ENCODE results near the gene SDK2. TPM values are rescaled to one million over a fixed set of nuclear protein-coding genes. Genes with fewer than 3 reads are reported as not detected.

SDK2 gene
- total and polyA plus RNA-seq, 2 of the 4 experiments (the other 2 are of a cell fraction): under 0.01 to 0.03 TPM

DNA sequence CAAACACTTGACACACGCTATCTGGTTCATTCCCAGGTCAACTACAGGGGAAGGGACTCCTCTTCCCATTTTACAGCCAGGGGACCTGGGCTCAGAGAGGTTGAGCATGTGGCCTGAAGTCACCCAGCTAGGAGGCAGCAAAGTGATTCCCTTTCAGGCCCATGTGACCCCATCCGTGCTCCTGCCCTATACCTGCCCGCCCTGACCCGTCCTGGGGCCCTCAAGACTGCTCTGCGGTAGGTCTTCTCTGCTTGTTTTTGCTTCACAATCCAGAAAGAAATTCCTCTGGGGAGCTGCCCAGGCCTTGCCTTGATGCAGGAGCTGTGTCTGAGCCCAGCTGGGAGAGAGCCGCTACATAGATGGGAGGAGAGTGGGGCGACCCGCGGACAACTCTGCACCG lies 161.4 kb downstream of the SDK2 start:
- Histone ChIP-seq H3K9ac (ENCODE audit: low read depth, low read length) (no peak overlapping the region), H3K4me2 (ENCODE audit: low read depth, low read length) (no peak overlapping the region), H4K8ac (ENCODE audit: low read depth in 2 of 2, low read length in 2 of 2) (no peak overlapping the region), H3K9me1 (ENCODE audit: insufficient read depth, low read length) (no peaks in the 10 kb centered on the region), H3K18ac (ENCODE audit: low read depth, low read length) (no peak overlapping the region), H2AK5ac (ENCODE audit: low read depth, low read length) (no peak overlapping the region), H4K91ac (ENCODE audit: insufficient read depth, low read depth, low read length) (no peak overlapping the region), H3K4me3 (ENCODE audit: insufficient read depth, low read depth, low read length) (no peak overlapping the region), H2BK5ac (ENCODE audit: low read depth, low read length, poor library complexity, severe bottlenecking) (no peak overlapping the region), H3K79me1 (ENCODE audit: low read depth in 1 of 2, low read length in 2 of 2) (no peaks in the 10 kb centered on the region), H3K23ac (ENCODE audit: low read depth, low read length) (no peak overlapping the region), H3K9me3 (ENCODE audit: control insufficient read depth, insufficient read depth, low read length) (peaks cover 13% of the 10 kb centered on the region), H2BK15ac (ENCODE audit: low read depth, low read length) (no peak overlapping the region), H3K4me1 (ENCODE audit: control insufficient read depth, insufficient read depth, low read length) (no peaks in the 10 kb centered on the region), H3K56ac (ENCODE audit: extremely low read depth, insufficient read depth, low read length) (no peak overlapping the region), H2AFZ (replicated peaks; ENCODE audit: low read length, poor library complexity) (no peak overlapping the region), H3K4ac (ENCODE audit: low read depth, low read length) (no peak overlapping the region), H3K14ac (replicated peaks; ENCODE audit: low read depth, low read length) (no peak overlapping the region), H3K27ac (ENCODE audit: insufficient read depth, low read length) (no peak overlapping the region), H4K20me1 (ENCODE audit: insufficient read depth, low read length) (no peaks in the 10 kb centered on the region), H4K5ac (ENCODE audit: low read depth, low read length) (no peak overlapping the region), H2AK9ac (replicated peaks; ENCODE audit: low read depth, low read length, poor library complexity) (no peak overlapping the region), H2BK120ac (ENCODE audit: low read depth, low read length) (no peak overlapping the region), H3K27me3 (ENCODE audit: control insufficient read depth, insufficient read depth, low read length) (no peaks in the 10 kb centered on the region; the same call in 1 of the 2 replicates), H3K36me3 (ENCODE audit: control insufficient read depth, insufficient read depth, low read length) (no peaks in the 10 kb centered on the region), H2BK20ac (ENCODE audit: low read depth, low read length) (no peak overlapping the region)
- in situ Hi-C loops (cut with MboI; ENCODE audit: low sequenced_read_pairs): no loop called here
- ATAC-seq (ENCODE audit: low read depth) (no peak), DNase-seq (no peak)
- POLR2A ChIA-PET (ENCODE audit: unreplicated experiment): no interaction called here
- no TSS peak for BruUV-seq (replicated peaks)
- TF ChIP-seq, protein P1, sequence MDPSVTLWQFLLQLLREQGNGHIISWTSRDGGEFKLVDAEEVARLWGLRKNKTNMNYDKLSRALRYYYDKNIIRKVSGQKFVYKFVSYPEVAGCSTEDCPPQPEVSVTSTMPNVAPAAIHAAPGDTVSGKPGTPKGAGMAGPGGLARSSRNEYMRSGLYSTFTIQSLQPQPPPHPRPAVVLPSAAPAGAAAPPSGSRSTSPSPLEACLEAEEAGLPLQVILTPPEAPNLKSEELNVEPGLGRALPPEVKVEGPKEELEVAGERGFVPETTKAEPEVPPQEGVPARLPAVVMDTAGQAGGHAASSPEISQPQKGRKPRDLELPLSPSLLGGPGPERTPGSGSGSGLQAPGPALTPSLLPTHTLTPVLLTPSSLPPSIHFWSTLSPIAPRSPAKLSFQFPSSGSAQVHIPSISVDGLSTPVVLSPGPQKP (IDR thresholded peaks at IDR 0.05; ENCODE audit: borderline replicate concordance, low read depth, low read length): no peak
- TF ChIP-seq MXI1 (IDR thresholded peaks at IDR 0.05; ENCODE audit: borderline replicate concordance, low read depth, low read length) (no peak), POLR2A (IDR thresholded peaks at IDR 0.05; ENCODE audit: low read depth, low read length) (no peak), RFX5 (IDR thresholded peaks at IDR 0.05; ENCODE audit: low read depth, low read length) (no peak), SMC3 (IDR thresholded peaks at IDR 0.05; ENCODE audit: low read depth, low read length) (no peak), CEBPB (IDR thresholded peaks at IDR 0.05; ENCODE audit: low read depth, low read length) (no peak), RCOR1 (IDR thresholded peaks at IDR 0.05; ENCODE audit: insufficient replicate concordance, low read length) (no peak), BHLHE40 (IDR thresholded peaks at IDR 0.05; ENCODE audit: low read depth, low read length) (no peak), NFE2L2 (IDR thresholded peaks at IDR 0.05; ENCODE audit: low read depth, low read length) (no peak), CHD1 (IDR thresholded peaks at IDR 0.05; ENCODE audit: low read depth, low read length) (no peak), MAZ (IDR thresholded peaks at IDR 0.05; ENCODE audit: borderline replicate concordance, low read depth, low read length) (no peak), RAD21 (IDR thresholded peaks at IDR 0.05; ENCODE audit: low read length) (no peak), FOS (IDR thresholded peaks at IDR 0.05; ENCODE audit: low read depth, low read length) (no peak)
- TF ChIP-seq, protein P2, sequence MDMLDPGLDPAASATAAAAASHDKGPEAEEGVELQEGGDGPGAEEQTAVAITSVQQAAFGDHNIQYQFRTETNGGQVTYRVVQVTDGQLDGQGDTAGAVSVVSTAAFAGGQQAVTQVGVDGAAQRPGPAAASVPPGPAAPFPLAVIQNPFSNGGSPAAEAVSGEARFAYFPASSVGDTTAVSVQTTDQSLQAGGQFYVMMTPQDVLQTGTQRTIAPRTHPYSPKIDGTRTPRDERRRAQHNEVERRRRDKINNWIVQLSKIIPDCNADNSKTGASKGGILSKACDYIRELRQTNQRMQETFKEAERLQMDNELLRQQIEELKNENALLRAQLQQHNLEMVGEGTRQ (IDR thresholded peaks at IDR 0.05; ENCODE audit: low read depth, low read length): no peak
- TF ChIP-seq, protein P3, sequence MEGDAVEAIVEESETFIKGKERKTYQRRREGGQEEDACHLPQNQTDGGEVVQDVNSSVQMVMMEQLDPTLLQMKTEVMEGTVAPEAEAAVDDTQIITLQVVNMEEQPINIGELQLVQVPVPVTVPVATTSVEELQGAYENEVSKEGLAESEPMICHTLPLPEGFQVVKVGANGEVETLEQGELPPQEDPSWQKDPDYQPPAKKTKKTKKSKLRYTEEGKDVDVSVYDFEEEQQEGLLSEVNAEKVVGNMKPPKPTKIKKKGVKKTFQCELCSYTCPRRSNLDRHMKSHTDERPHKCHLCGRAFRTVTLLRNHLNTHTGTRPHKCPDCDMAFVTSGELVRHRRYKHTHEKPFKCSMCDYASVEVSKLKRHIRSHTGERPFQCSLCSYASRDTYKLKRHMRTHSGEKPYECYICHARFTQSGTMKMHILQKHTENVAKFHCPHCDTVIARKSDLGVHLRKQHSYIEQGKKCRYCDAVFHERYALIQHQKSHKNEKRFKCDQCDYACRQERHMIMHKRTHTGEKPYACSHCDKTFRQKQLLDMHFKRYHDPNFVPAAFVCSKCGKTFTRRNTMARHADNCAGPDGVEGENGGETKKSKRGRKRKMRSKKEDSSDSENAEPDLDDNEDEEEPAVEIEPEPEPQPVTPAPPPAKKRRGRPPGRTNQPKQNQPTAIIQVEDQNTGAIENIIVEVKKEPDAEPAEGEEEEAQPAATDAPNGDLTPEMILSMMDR (conservative IDR thresholded peaks at IDR 0.05; ENCODE audit: low read depth, low read length): no peak
- WGBS, 2 experiments (ENCODE audit: extremely low coverage in 2 of 2, insufficient read length in 1 of 2): no CpG with 5 or more reads among the region's 10 CpGs
- intact Hi-C loops (cut with micrococcal nuclease): no loop called here
- CTCF ChIA-PET: interaction anchor here (0.6 kb wide), 1 partner anchor 234 kb away, joined by 3 read pairs; no protein-coding TSS in a partner anchor
- dilution Hi-C loops (cut with HindIII; ENCODE audit: low sequenced_read_pairs, unreplicated experiment): no loop called here
